ENCODE results near the gene UBR3.

DNA sequence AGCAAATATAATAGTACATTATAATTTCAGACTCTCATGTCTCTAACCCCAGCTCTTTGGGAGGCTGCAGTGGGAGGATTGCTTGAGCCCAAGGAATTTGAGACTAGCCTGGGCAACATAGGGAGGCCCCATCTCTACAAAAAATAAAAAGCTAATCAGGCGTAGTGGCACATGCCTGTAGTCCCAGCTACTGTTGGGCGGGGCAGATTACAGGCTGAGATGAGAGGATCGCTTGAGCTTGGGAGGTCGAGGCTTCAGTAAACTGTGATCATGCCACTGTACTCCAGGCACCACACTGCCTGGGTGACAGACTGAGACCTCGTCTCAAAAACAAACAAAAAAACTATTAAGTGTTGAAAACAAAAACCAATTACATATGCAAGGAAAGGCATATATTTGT, 227.7 kb downstream of the UBR3 start:
- TF ChIP-seq, protein P1, sequence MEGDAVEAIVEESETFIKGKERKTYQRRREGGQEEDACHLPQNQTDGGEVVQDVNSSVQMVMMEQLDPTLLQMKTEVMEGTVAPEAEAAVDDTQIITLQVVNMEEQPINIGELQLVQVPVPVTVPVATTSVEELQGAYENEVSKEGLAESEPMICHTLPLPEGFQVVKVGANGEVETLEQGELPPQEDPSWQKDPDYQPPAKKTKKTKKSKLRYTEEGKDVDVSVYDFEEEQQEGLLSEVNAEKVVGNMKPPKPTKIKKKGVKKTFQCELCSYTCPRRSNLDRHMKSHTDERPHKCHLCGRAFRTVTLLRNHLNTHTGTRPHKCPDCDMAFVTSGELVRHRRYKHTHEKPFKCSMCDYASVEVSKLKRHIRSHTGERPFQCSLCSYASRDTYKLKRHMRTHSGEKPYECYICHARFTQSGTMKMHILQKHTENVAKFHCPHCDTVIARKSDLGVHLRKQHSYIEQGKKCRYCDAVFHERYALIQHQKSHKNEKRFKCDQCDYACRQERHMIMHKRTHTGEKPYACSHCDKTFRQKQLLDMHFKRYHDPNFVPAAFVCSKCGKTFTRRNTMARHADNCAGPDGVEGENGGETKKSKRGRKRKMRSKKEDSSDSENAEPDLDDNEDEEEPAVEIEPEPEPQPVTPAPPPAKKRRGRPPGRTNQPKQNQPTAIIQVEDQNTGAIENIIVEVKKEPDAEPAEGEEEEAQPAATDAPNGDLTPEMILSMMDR (conservative IDR thresholded peaks at IDR 0.05; ENCODE audit: low read length) = no peak
- no peak for TF ChIP-seq EZH2phosphoT487 (IDR thresholded peaks at IDR 0.05; ENCODE audit: borderline replicate concordance, low read depth, low read length)

Data from OCI-LY7 (cell line).